CD4-positive, alpha-beta T cell treated with Interferon gamma for 1 hour (primary cell): ENCODE data around the gene TPST1.
"Not testable (repeated sequence)": the region's sequence is repeated elsewhere in the genome, so short reads cannot be mapped to it uniquely, and the experiment has no call there.

Experiments
- DNase-seq: peaks from one replicate; pipeline ENCODE4 v3.0.0-alpha.2; 2020

TPST1 gene

DNA sequence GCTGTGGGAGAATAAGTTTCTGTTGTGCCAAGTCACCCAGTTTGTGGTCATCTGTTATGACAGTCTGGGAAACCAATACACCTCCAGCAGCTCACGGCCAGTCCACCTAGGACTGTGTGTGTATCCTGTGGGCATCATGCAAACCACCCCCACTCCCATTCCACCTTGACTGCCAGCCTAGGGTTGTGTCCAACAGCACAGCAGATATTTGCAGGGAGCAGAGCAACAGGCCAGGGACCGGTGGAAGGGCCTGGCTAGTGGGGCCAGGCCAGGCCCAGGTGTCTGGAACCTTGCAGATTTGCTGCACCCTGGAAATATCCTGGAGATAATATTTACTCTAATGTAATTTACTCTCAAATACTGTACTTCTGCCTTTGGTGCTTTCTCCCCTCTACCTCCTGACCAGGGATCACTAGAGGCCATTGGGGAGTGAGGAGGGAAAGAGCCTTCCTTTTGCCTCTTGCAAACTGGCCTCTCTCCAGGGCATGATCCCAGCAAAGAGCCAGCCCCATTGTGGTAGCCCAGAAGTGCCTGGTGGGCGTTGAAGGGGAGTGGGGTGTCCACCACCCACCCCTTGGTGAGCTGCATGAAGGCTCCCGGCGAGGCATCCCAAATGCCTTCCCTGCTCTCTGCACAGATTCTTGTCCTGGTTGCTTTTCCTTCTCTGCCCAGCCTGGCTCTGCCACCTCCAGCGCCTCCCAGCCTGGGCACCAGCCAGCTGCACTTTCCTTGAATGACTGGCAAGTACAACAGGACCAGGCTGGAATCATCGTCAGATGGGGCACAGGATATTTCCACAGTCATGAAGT lies 15.2 kb upstream of the TPST1 start:
- no peak for DNase-seq

- DNase-seq, result no peak
Measured at GRCh38 chr7:66190504-66190857, 14.7 kb upstream of the TPST1 start.

DNA sequence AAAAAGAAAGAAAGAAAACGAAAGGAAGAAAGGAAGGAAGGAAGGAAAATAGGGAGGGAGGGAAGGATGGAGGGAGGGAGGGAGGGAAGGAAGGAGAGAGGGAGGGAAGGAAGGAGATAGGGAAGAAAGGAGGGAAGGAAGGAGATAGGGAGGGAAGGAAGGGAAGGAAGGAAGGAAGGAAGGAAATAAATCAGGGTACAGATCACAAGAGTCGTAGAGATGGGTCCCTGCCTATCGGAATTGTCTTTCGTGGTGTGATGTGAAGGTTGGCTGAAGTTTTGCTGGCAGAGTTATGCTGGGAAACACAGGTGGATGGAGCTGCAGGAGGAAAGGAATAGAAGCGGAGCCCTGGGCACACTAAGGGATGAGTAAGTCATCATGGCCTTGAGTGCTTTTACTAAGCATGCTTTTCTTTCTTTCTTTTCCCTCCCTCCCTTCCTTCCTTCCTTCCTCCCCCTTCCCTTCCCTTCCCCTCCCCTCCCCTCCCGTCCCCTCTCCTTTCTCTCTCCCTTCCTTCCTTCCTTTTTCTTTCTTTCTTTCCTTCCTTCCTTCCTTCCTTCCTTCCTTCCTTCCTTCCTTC lies 11.9 kb upstream of the TPST1 start:
- DNase-seq, result no peak

- DNase-seq, result no peak
Measured at GRCh38 chr7:66198469-66198868, 6.7 kb upstream of the TPST1 start.

DNA sequence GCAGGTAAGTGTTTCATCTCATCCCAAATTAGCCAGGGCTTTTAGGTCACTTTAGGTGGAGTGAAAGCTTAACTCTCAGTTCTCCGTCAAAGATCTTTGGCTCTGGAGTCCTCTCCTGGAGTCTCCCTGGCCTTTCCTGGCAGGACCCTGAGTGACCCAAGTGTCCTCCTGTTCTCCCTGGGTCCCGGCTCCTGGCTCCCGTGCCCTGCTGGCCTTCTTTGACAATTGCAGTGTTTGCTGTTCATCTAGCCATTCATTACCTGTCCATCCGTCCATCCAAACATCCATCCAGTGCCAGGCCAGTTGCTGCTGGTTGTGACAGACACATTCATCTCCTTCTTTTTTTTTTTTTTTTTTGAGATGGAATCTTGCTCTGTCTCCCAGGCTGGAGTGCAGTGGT lies 6.2 kb upstream of the TPST1 start:
- DNase-seq, result no peak

- no peak for DNase-seq
Measured at GRCh38 chr7:66202441-66202840, 2.7 kb upstream of the TPST1 start.

DNA sequence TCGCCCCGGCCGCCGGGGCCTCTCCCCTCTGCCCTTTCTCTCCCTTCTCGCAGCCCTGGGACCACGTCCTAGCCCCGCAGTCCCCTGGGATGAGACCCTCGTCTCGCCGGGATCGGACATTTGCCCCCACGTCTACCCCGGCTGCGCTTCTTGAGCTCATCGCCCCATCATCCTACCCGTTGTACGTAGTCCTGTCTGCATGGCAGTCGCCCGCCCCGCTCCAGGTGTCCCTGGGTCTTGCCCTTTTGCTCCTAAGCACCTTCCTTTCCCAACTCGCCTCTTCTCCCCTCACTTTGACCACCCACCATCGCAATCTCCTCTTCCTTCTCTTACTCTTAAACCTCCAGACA lies 582 bp downstream of the TPST1 start:
- no peak for DNase-seq

DNA sequence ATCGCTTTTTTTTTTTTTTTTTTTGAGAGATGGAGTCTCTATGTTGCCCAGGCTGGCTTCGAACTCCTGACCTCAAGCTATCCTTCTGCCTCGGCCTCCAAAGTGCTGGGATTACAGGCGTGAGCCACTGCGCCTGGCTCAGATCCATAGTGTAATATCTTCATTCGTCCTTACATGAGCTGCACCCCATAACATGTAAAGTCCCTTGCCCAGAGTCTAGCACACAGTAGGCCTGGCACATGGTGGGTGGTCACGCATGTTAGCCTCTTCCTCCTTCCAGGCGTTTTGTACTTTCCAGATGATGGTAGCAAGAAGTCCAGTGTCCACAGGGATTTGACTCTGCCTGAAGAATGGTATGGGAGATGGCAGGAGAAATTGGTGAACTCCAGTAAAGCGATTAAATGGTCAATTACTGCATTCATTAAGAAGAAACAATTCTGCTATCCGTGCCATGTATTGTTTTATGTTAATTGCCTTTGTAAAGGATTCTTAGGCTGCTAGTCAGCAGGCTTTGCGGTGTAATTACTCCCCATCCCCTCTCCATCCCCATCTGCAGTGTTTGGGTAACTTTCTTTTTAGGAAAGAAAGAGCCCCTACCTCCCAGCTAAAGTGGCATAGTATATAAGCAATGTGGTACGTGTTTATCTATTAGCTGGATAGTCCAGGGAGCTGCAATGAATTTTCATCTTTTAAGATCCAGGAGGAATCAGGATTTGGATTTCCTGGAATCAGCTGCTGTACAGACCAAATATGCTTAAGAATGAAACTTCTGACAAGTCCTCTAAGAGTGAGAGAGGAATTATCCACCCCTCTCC lies 1.2 kb downstream of the TPST1 start:
- DNase-seq, result no peak

DNA sequence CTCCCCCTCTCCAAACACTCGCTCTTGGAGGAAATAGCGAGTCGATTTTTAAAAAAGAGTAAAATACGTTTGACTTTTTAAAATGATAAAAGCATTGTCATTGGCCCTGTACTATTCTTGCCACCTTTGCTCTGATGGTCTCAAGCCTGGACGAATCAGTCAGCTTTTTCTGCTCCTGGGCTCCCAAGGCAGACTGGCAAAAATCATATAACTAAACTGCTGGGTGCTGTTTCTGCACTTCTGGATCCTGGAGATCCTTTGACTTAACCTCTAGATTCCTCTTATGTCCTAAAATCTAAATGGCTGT lies 1.8 kb downstream of the TPST1 start:
- no peak for DNase-seq

DNA sequence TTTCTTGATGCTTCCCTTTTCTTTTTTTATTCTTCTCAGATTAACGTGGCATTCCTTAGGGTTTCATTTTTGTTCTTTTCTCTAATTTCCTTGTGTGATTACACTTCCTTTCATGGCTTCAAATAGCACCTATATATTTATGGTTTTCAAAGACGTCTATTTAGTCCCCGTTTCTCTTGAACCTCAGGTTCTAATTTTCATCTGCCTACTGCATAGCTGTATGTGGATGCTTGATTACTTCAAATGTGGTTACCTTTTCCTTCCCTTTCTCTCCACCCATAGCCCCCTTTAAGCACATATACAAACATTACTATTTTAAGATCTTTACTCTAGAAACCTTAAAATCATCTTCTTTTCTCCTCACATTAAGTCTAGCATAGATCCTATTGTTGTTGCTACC lies 2.4 kb downstream of the TPST1 start:
- DNase-seq, result no peak

DNA sequence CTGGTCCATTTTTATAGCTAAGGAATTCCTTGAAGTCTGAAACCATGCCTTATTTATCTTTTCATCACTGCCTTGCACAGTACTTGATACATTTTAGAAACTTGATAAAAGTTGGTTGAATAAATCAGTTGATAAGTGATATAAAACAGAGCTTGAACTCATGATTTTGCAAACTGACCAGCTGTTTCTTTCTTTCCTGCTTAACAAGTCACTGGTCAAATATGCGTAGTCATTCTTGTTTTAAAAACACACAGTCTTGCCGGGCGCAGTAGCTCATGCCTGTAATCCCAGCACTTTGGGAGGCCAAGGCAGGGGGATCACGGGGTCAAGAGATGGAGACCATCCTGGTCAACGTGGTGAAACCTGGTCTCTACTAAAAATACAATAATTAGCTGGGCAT lies 6.3 kb downstream of the TPST1 start:
- DNase-seq, result no peak

GRCh38 chr7:66213637-66214036 lies 8.5 kb downstream of the TPST1 start:
- no peak for DNase-seq

DNA sequence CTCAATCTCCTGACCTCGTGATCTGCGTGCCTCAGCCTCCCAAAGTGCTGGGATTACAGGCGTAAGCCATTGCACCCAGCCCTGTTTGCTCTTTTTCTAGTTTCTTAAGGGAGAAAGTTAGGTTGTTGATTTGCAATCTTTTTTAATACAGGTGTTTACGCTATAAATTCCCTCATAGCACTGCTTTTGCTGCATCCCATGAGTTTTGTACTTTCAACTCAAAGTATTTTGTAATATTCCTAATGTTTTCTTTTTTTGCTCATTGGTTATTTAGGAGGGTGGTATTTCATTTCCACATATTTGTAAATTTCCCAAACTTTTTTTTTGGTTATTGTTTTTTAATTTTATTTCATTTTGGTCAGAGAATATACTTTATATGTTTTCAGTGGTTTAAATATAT lies 11.6 kb downstream of the TPST1 start:
- DNase-seq, result no peak

GRCh38 chr7:66219805-66220204 lies 14.7 kb downstream of the TPST1 start:
- DNase-seq, result no peak

GRCh38 chr7:66221442-66221841 lies 16.3 kb downstream of the TPST1 start:
- no peak for DNase-seq

DNA sequence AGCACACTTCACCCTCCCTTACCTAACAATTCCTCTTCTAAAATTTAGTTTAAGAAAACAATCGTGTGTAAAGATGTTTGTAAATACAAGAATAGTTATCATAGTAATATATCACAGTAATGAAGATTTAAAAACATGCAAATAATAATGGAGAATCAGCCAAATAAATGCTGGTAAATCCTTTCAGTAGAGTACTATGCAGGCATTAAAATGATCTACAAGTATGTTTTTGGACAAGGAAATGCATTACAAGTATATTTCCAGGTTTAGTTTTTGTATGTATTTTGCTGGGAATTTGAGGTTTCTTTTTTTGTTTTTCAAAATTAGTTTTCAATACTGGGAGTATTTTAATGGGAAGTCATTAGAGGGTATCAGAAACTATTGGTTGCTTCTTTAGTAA lies 22.7 kb downstream of the TPST1 start:
- no peak for DNase-seq

GRCh38 chr7:66231326-66232216 lies 26.4 kb downstream of the TPST1 start:
- not testable (repeated sequence) for DNase-seq

DNA sequence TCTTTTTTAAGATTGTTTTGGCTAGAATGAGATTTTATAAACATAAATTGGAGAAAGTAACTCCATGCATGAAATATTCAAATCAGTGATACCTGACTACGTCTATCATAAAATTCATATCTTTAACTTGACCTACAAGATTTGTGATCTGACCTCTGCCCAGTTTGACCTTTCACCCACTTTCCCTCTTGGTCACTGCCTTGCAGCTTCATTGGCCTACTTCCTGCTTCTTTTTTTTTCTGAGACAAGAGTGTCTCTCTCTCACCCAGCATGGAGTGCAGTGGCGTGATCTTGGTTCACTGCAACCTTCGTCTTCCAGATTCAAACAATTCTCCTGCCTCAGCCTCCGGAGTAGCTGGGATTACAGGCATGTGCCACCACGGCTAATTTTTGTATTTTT lies 28.5 kb downstream of the TPST1 start:
- no peak for DNase-seq

DNA sequence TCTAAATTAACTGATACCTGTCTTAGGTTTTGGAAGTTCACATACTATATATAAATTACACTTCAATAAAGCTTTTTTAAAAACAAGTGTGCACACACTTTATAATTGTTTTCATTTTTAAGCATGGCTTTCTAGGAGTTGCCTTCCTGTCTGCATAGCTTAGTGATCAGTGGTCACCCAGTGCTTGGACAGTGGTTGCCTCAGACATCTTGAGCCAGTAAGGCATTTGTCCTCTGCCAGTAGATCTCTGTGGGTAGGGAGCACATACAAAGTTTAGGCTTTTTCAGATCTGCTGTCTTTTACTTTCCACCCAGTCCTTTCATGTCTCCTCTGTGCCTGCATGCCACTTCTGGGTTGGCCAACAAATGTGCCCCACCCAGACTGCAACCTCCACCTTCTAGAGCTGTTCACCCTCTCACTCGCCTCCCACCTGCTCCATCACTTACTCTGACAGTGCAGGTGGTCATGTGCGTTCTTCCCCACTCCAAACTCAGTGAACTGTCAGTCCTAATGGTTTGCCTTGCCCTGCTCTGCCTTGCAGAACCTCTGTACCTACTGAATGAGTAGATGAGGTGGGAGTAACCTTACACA lies 31.7 kb downstream of the TPST1 start:
- no peak for DNase-seq

GRCh38 chr7:66237906-66238772 lies 33.0 kb downstream of the TPST1 start:
- DNase-seq, result no peak

DNA sequence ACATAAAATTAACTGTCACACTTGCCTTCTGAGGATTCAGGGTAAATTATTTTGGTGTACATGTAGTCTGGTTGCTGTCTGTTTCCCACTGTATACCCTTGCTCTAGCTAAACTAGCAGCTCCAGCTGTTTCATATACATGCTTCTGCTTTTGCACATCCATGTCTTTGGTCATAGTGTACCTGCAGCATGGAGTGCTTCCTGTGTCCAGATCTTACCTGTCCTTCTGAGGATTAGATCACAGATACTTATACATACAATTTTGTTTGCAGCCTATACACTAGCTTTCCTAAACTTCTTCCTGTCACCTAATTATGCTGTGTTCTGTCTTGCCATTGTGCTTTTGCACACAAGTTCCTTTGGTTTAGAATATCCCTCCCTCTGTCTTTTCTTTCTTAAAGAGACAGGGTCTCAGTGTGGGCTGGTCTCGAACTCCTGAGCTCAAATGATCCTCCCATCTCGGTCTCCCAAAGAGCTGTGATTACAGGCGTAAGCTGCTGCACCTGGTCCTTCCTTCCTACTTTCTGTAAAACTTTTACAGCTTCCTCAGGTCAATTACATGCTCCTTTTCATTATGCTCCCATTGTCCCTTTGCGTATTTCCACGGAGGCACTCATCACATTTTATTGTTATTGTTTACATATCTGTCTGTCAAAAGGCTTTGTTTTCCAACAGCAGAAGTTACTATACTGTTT lies 33.8 kb downstream of the TPST1 start:
- DNase-seq, result no peak
